ENCODE results near the gene KIF7. TPM values are rescaled to one million over a fixed set of nuclear protein-coding genes. Genes with fewer than 3 reads are reported as not detected.

KIF7 gene
- total RNA-seq, 6 experiments from 2014 or later: 0.34 to 0.92 (median 0.48) TPM

DNA sequence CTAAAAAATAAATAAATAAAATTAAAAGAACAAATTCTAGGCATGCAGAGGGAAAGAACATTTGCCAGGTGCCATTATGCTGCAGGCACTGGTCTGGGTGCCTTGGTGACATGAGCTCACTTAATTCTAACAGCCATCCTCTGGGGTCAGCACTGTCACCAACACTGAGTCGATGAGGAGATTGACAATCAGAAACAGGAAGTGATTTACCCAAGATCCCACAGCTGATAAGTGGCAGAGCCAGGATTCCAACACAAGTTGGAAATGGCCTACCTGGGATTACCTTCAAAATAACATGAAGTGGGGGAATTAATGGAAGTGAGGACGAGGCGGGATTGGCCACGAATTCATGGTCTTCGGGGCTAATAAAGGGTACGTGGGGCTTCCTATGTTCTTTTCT is 20.3 kb upstream of the KIF7 start:
- TF ChIP-seq POLR2A (IDR thresholded peaks at IDR 0.05): no peak
- no peak for TF ChIP-seq CTCF (IDR thresholded peaks at IDR 0.05)
- Histone ChIP-seq H3K36me3 (no peaks in the 10 kb centered on the region), H3K9me3 (no peaks in the 10 kb centered on the region), H3K4me1 (peaks cover 2 to 42% (median 20%) of the 10 kb centered on the region in 4 donors), H3K27me3 (no peaks in the 10 kb centered on the region), H3K27ac (no peak overlapping the region), H3K4me3 (no peak overlapping the region)
- intact Hi-C loops (cut with DNase I): no loop called here
- DNase-seq (no peak), ATAC-seq (no peak)
- WGBS (ENCODE audit: insufficient coverage, low coverage, low lambda C conversion rate, missing lambda C conversion rate): 75% methylated on average over 6 of the region's 6 CpGs

- DNase-seq (peak in 1 of 3 donors; percentile 85), ATAC-seq (peak; percentile 84 to 91 (median 90))
- intact Hi-C loops (cut with DNase I): no loop called here
- Histone ChIP-seq H3K36me3 (no peaks in the 10 kb centered on the region), H3K9me3 (no peaks in the 10 kb centered on the region), H3K27me3 (no peaks in the 10 kb centered on the region), H3K4me1 (peaks cover 2 to 33% (median 16%) of the 10 kb centered on the region in 4 donors), H3K27ac (peak overlapping the region in 2 of 3 donors; percentile 47 to 58), H3K4me3 (no peak overlapping the region)
- TF ChIP-seq CTCF (IDR thresholded peaks at IDR 0.05) (peak in 3 of 4 donors; percentile 21 to 39 (median 38)), POLR2A (IDR thresholded peaks at IDR 0.05) (peak; percentile 32)
- WGBS (ENCODE audit: insufficient coverage, low coverage, low lambda C conversion rate, missing lambda C conversion rate): 30% methylated on average over 4 of the region's 4 CpGs
These were observed 19.3 kb upstream of the KIF7 start for GRCh38 chr15:89674526-89674925.

GRCh38 chr15:89673165-89673512 is 17.9 kb upstream of the KIF7 start:
- Histone ChIP-seq H3K36me3 (no peaks in the 10 kb centered on the region), H3K4me3 (no peak overlapping the region), H3K27me3 (no peaks in the 10 kb centered on the region), H3K4me1 (peaks cover 0 to 23% (median 9%) of the 10 kb centered on the region in 4 donors), H3K27ac (no peak overlapping the region), H3K9me3 (no peaks in the 10 kb centered on the region)
- TF ChIP-seq POLR2A (IDR thresholded peaks at IDR 0.05) (no peak), CTCF (IDR thresholded peaks at IDR 0.05) (peak in 3 of 4 donors; percentile 9 to 30 (median 11))
- no peak for ATAC-seq
- intact Hi-C loops (cut with DNase I): no loop called here
- no peak for DNase-seq
- no CpG with 5 or more reads among the region's 12 CpGs for WGBS (ENCODE audit: insufficient coverage, low coverage, low lambda C conversion rate, missing lambda C conversion rate)

- H3K4me3 ChIP-seq: no peak overlapping the region
- TF ChIP-seq CTCF (IDR thresholded peaks at IDR 0.05): no peak
- no peak for TF ChIP-seq POLR2A (IDR thresholded peaks at IDR 0.05)
- no peaks in the 10 kb centered on the region for H3K36me3 ChIP-seq
- H3K27ac ChIP-seq: no peak overlapping the region
- no peaks in the 10 kb centered on the region for H3K9me3 ChIP-seq
- no peaks in the 10 kb centered on the region for H3K27me3 ChIP-seq
- WGBS (ENCODE audit: insufficient coverage, low coverage, low lambda C conversion rate, missing lambda C conversion rate): 92% methylated on average over 4 of the region's 12 CpGs
- DNase-seq (no peak), ATAC-seq (no peak)
- H3K4me1 ChIP-seq: peaks cover 0 to 23% (median 9%) of the 10 kb centered on the region in 4 donors
- intact Hi-C loops (cut with DNase I): no loop called here
These were observed 17.2 kb upstream of the KIF7 start for GRCh38 chr15:89672221-89673164.
